HK-2 (cell line): ENCODE measurements around the gene GCSAM.
"Not testable (repeated sequence)": the region's sequence is repeated elsewhere in the genome, so short reads cannot be mapped to it uniquely, and the experiment has no call there.

Experiments
- DNase-seq: peaks from one replicate; pipeline ENCODE4 v3.0.0-alpha.2; 2018; ENCODE audit not compliant: unreplicated experiment

GCSAM gene

GRCh38 chr3:112072387-112073060, 60.5 kb downstream of the GCSAM start:
- DNase-seq = not testable (repeated sequence)
